Erythroblast (primary cell): ENCODE data around the gene ITGA4.

Experiments used
- DNase-seq, 2 experiments: peaks; one replicate each; lab custom pipeline; 2025; lab: John Stamatoyannopoulos, UW
- GATA1 ChIP-seq: IDR thresholded peaks from 2 replicates; pipeline ENCODE4 v1.6.1; 2011; ENCODE audit warnings: low read depth, mild to moderate bottlenecking, control low read depth, low read length, moderate library complexity
- POLR2A ChIP-seq: IDR thresholded peaks from 2 replicates; pipeline ENCODE4 v1.6.1; 2011; ENCODE audit warnings: mild to moderate bottlenecking, low read length

Gene ITGA4

DNA sequence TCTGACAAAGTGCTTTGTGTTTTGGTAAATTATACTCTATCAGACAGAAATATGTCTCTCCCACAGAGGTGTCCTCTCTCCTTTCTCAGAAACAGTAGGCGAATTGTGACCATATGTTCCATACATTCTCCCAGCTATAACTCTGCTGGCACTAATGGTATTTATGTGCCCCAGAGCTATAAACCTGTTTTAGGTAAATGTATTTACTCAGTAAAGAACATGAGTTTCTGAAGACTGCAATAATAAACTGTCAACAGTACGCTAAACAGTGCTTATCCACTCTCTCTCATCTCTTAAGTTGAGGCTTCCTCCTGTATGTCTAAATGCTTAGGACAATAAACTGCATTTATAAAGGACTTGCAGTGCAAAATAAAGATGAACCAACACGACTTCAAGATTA is 58.5 kb downstream of the ITGA4 start:
- TF ChIP-seq GATA1 (no peak), POLR2A (no peak)
- no peak for DNase-seq

DNA sequence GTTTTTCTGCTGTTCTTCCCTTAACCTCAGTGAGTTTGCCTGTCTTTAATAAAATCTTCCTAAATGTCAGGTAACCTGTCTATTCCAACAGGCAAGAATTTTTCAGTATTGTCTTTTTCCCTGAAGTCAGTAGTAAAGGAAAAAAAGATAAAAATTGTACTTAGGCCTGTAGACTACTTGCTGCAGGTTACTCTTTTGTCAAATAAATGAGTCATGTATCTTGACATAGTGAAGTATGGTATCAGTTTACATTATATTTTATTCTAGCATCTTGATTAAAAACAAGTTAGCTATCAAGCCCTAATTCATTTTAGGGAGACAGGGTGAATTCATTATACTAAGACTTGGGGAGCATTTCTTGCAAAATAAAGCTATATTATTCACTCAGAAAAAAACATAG is 59.8 kb downstream of the ITGA4 start:
- no peak for TF ChIP-seq POLR2A
- TF ChIP-seq GATA1: no peak
- no peak for DNase-seq

DNA sequence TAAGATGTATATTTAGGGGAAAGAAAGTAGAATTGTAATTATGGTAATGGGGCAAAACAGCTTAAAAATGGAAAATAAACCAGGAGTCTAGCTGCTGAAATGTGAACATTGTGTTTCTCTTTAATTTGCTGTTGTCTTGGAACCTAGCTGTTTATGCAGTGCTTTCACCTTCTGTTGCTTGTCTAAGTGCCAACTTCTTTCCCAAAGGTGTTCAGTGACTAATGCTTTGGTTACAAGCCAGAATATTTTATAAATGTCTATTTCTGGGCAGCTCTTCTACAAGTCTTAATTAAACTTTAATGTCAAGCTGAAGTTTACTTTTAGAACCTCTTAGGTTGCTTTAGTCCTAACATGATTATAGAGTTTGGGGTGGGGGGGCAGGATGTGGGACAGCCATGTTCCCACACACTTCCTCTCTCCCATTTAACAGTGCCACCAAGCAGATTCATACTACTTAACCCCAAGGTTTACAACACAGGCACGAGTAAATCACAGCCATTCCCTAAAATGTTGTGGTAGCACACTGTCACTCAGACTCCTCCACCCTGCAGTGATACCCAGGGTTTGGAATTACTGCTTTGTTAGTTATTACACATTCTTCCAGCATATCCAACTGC is 60.6 kb downstream of the ITGA4 start:
- no peak for DNase-seq
- TF ChIP-seq POLR2A (no peak), GATA1 (no peak)

- DNase-seq: peak; percentile 29 to 54
- no peak for TF ChIP-seq GATA1
- no peak for TF ChIP-seq POLR2A
Measured at GRCh38 chr2:181520253-181520652, 63.1 kb downstream of the ITGA4 start.

- DNase-seq: no peak
- no peak for TF ChIP-seq POLR2A
- no peak for TF ChIP-seq GATA1
Measured at GRCh38 chr2:181523756-181524155, 66.6 kb downstream of the ITGA4 start.

GRCh38 chr2:181526014-181526413 is 68.8 kb downstream of the ITGA4 start:
- DNase-seq: no peak
- TF ChIP-seq POLR2A: no peak
- TF ChIP-seq GATA1: no peak

- no peak for DNase-seq
- TF ChIP-seq GATA1: no peak
- TF ChIP-seq POLR2A: no peak
Measured at GRCh38 chr2:181527058-181527457, 69.9 kb downstream of the ITGA4 start.

DNA sequence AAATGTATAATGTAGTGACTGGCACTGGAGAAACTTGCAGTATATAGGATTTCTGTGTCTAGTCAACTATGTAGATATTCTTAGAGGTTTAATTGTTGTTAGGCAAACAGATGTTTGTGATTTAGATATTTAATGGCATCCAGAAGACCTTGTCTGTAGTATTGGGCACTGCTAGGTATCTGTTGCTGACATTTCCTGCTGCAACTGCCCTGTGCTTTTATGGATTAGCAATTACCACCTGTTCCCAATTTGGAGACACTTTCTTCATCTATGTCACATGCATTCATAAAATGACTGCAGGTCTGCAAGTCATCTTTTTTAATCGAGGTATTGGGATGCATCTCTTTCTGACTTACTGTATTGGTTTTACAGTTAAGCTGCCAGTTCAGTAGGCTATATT is 71.3 kb downstream of the ITGA4 start:
- TF ChIP-seq GATA1 (no peak), POLR2A (no peak)
- no peak for DNase-seq

DNA sequence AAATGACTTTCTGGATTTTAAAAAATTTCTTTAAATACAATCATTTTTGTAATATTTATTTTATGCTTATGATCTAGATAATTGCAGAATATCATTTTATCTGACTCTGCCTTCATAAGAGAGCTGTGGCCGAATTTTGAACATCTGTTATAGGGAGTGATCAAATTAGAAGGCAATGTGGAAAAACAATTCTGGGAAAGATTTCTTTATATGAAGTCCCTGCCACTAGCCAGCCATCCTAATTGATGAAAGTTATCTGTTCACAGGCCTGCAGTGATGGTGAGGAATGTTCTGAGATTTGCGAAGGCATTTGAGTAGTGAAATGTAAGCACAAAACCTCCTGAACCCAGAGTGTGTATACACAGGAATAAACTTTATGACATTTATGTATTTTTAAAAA is 79.5 kb downstream of the ITGA4 start:
- no peak for TF ChIP-seq GATA1
- TF ChIP-seq POLR2A: no peak
- DNase-seq: no peak

DNA sequence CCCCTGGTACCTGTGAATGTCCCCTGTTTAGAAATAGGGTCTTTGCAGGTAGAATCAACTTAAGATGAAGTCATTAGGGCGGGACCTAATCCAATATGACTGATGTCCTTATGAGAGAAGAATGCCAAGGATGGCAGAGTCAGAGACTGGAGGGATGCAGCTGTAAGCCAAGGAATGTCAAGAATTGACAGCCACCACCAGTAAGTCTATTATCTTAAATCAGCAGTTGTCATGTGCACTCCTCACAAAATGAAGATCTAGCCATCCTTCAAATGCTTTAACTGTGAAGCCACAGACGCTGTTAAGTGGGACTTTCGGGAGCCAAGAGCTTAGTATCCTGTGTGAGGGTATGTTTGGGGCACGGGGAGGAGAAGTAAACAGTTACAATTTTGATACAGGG is 83.2 kb downstream of the ITGA4 start:
- TF ChIP-seq GATA1: no peak
- TF ChIP-seq POLR2A: peak; percentile 30

DNA sequence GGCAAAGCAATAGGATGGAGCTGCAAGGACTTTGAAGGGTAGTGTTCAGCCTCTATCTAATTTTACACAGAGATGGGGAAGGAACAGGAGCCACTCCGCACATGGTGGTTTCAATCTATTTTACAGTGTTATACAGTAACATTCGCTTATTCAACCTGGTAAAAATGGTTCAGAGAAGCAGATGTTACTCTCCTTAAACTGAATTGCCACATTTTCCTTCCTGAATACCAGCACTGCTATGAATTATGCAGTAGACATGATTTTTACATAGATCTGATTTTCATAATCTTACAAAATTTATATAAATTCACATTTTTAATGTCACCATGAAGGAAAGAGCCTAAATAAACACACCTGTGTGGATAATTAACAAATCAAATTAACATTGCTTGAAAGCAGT is 85.0 kb downstream of the ITGA4 start:
- DNase-seq: no peak
- TF ChIP-seq POLR2A (no peak), GATA1 (no peak)

More for the DNA sequence above, 83.2 kb downstream of the ITGA4 start:
- peak; percentile 13 to 20 for DNase-seq

GRCh38 chr2:181546086-181546485 is 88.9 kb downstream of the ITGA4 start:
- DNase-seq: no peak

DNA sequence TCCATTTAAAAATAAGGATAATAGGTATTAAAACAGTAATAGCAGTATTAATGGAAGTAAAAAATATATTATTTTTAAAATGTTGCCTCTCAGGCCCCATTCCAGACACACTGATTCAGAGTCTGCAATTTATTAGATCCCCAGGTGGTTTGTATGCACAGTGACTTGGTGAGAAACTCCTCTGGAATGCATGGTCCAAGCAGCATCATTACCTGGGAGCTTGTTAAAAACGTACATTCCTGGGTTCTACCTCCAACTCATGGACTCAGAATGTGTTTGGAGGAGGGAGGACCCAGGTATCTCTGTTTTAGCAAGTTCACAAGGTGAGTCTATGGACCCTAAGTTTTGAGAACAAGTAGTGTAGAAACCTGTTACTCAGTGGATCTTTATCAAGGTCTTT is 95.6 kb downstream of the ITGA4 start:
- TF ChIP-seq GATA1 (no peak), POLR2A (no peak)
- no peak for DNase-seq

More at GRCh38 chr2:181546086-181546485, 88.9 kb downstream of the ITGA4 start:
- TF ChIP-seq POLR2A (no peak), GATA1 (no peak)

- no peak for TF ChIP-seq GATA1
- TF ChIP-seq POLR2A: no peak
- no peak for DNase-seq
Measured at GRCh38 chr2:181553244-181553643, 96.1 kb downstream of the ITGA4 start.
